ENCODE measurements around the gene RALGAPA1. TPM values are rescaled to one million over a fixed set of nuclear protein-coding genes. Genes with fewer than 3 reads are reported as not detected.

RALGAPA1 gene
- total and polyA plus RNA-seq, 2 donors (not counting 1 experiment from before 2014, with no cell fraction given), result 17.3 to 94.0 TPM

DNA sequence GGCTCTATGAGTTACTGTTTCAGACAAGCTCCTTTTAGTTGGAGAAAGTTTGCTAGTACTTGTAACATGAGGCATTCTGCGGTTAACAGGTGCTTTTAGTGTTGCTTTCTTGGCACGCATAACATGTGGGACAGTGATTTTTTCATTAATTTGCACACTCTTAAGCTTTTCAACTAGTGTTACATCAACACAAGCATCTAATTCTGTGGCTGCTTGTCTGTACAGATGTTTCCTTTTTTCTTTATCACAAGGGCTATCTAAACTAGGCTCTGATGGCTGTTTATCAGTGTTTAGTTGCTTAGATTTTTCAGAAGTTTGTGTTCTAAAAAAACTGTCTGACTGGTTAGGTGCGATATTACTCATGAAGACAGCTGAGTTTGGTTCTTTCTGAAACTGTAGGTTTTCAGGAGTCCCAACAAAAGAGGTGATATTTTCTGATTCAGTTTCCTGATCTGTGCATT lies 120.1 kb downstream of the RALGAPA1 start:
- Histone ChIP-seq H2AFZ (ENCODE audit: insufficient read depth, low read depth, low read length, poor library complexity, severe bottlenecking) (no peak overlapping the region), H3K4me1 (ENCODE audit: control insufficient read depth in 2 of 2, insufficient read depth in 2 of 2, low read length in 2 of 2) (no peaks in the 10 kb centered on the region), H4K20me1 (ENCODE audit: control insufficient read depth, insufficient read depth, low read length, poor library complexity, severe bottlenecking) (no peaks in the 10 kb centered on the region), H3K9me3 (ENCODE audit: control extremely low read depth in 1 of 3, control insufficient read depth in 2 of 3, insufficient read depth in 1 of 3, low read length in 2 of 3) (no peaks in the 10 kb centered on the region), H3K9ac (ENCODE audit: low read length) (no peak overlapping the region), H3K27ac (ENCODE audit: low read length in 2 of 2) (no peak overlapping the region), H3K4me2 (replicated peaks; ENCODE audit: low read depth, low read length, poor library complexity, severe bottlenecking) (no peak overlapping the region), H3K4me3 (ENCODE audit: control extremely low read depth in 1 of 5, extremely low read depth in 1 of 5, insufficient read depth in 1 of 5, low read depth in 2 of 5, low read length in 4 of 5) (no peak overlapping the region), H3K27me3 (replicated peaks in 1 of 4; ENCODE audit: control extremely low read depth in 1 of 4, control insufficient read depth in 3 of 4, insufficient read depth in 4 of 4, low read length in 3 of 4) (no peaks in the 10 kb centered on the region), H3K79me2 (ENCODE audit: control insufficient read depth, insufficient read depth, low read length) (no peaks in the 10 kb centered on the region), H3K36me3 (replicated peaks in 1 of 2; ENCODE audit: control extremely low read depth in 1 of 2, control insufficient read depth in 1 of 2, extremely low read depth in 1 of 2, insufficient read depth in 2 of 2, low read length in 1 of 2) (peaks cover 0 to 25% of the 10 kb centered on the region in 2 experiments)
- intact Hi-C loops (cut with micrococcal nuclease), result loop anchor here (5.0 to 10.0 kb wide), 3 partner anchors 116 to 694 kb away; partner anchors contain the start of gene RALGAPA1
- no peaks in the 10 kb centered on the region for H3K9me3 Mint-ChIP-seq (ENCODE audit: insufficient read depth)
- no peak for ATAC-seq (ENCODE audit: low read depth)
- peaks cover 6% of the 10 kb centered on the region for H3K4me1 Mint-ChIP-seq
- no peaks in the 10 kb centered on the region for H3K27me3 Mint-ChIP-seq
- TF ChIP-seq, protein P1, sequence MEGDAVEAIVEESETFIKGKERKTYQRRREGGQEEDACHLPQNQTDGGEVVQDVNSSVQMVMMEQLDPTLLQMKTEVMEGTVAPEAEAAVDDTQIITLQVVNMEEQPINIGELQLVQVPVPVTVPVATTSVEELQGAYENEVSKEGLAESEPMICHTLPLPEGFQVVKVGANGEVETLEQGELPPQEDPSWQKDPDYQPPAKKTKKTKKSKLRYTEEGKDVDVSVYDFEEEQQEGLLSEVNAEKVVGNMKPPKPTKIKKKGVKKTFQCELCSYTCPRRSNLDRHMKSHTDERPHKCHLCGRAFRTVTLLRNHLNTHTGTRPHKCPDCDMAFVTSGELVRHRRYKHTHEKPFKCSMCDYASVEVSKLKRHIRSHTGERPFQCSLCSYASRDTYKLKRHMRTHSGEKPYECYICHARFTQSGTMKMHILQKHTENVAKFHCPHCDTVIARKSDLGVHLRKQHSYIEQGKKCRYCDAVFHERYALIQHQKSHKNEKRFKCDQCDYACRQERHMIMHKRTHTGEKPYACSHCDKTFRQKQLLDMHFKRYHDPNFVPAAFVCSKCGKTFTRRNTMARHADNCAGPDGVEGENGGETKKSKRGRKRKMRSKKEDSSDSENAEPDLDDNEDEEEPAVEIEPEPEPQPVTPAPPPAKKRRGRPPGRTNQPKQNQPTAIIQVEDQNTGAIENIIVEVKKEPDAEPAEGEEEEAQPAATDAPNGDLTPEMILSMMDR (IDR thresholded peaks at IDR 0.05), result no peak
- TF ChIP-seq EZH2 (IDR thresholded peaks at IDR 0.05; ENCODE audit: borderline replicate concordance, insufficient read depth, low read depth, low read length, poor library complexity, severe bottlenecking), result no peak
- WGBS (ENCODE audit: insufficient coverage), result no CpG with 5 or more reads among the region's 3 CpGs
- DNase-seq, result no peak
- ChIA-PET POLR2A (no interaction called here), CTCF (interaction anchor here (0.8 to 1.8 kb wide), 6 partner anchors 11 to 548 kb away, joined by 3 to 13 read pairs (median 4); no protein-coding TSS in a partner anchor)
- H3K4me3 Mint-ChIP-seq, result no peak overlapping the region
- H3K27ac Mint-ChIP-seq, result no peak overlapping the region

DNA sequence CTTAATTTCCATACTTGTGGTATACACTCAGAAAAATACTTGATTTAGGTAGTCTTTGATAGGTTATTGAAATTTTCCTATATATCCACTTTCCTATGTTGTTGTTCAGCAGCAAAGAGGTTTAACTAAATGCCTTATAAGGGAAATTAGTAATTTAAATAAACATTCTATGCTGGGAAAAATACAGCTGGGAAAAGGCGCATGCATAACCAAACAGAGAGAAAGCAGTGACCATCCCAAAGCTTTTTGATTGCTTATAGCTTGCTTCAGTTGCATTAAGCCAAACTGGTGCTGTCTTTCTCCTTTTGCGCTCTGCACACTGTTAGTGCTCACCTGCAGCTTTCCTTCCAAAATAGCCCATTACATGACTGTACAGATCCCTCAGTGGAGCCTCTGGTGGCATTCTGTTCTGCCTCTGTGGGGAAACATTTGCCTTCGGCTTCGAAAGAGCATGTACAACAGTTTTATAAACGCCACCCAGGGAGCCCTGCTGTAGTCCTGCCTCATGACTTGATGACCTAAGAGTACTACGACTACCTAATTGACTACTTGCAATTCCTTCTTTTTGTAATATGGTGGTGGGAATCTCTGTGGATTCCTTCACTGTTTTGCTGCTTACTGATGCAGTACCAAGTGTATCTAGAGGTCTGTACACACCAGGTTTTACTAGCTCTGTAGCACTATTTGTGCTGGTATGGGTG lies 120.8 kb downstream of the RALGAPA1 start:
- no peaks in the 10 kb centered on the region for H4K20me1 ChIP-seq (ENCODE audit: control insufficient read depth, insufficient read depth, low read length, poor library complexity, severe bottlenecking)

More for the DNA sequence above, 120.8 kb downstream of the RALGAPA1 start:
- Histone ChIP-seq H3K9ac (ENCODE audit: low read length) (no peak overlapping the region), H3K4me1 (ENCODE audit: control insufficient read depth in 2 of 2, insufficient read depth in 2 of 2, low read length in 2 of 2) (no peaks in the 10 kb centered on the region), H3K79me2 (ENCODE audit: control insufficient read depth, insufficient read depth, low read length) (no peaks in the 10 kb centered on the region), H3K4me3 (ENCODE audit: control extremely low read depth in 1 of 5, extremely low read depth in 1 of 5, insufficient read depth in 1 of 5, low read depth in 2 of 5, low read length in 4 of 5) (no peak overlapping the region), H3K4me2 (replicated peaks; ENCODE audit: low read depth, low read length, poor library complexity, severe bottlenecking) (no peak overlapping the region), H2AFZ (ENCODE audit: insufficient read depth, low read depth, low read length, poor library complexity, severe bottlenecking) (no peak overlapping the region), H3K27me3 (replicated peaks in 1 of 4; ENCODE audit: control extremely low read depth in 1 of 4, control insufficient read depth in 3 of 4, insufficient read depth in 4 of 4, low read length in 3 of 4) (no peaks in the 10 kb centered on the region), H3K36me3 (replicated peaks in 1 of 2; ENCODE audit: control extremely low read depth in 1 of 2, control insufficient read depth in 1 of 2, extremely low read depth in 1 of 2, insufficient read depth in 2 of 2, low read length in 1 of 2) (peaks cover 0 to 26% of the 10 kb centered on the region in 2 experiments), H3K9me3 (ENCODE audit: control extremely low read depth in 1 of 3, control insufficient read depth in 2 of 3, insufficient read depth in 1 of 3, low read length in 2 of 3) (no peaks in the 10 kb centered on the region), H3K27ac (ENCODE audit: low read length in 2 of 2) (no peak overlapping the region)
- DNase-seq (no peak), ATAC-seq (ENCODE audit: low read depth) (no peak)
- H3K27me3 Mint-ChIP-seq, result no peaks in the 10 kb centered on the region
- intact Hi-C loops (cut with micrococcal nuclease), result loop anchor here (5.0 to 10.0 kb wide), 3 partner anchors 117 to 693 kb away; partner anchors contain the start of gene RALGAPA1
- ChIA-PET POLR2A (no interaction called here), CTCF (interaction anchor here (1.1 to 1.8 kb wide), 5 partner anchors 10 to 548 kb away, joined by 3 to 13 read pairs (median 5); no protein-coding TSS in a partner anchor)
- H3K4me3 Mint-ChIP-seq, result no peak overlapping the region
- no peaks in the 10 kb centered on the region for H3K9me3 Mint-ChIP-seq (ENCODE audit: insufficient read depth)
- no peak overlapping the region for H3K27ac Mint-ChIP-seq
- no peak for TF ChIP-seq EZH2 (IDR thresholded peaks at IDR 0.05; ENCODE audit: borderline replicate concordance, insufficient read depth, low read depth, low read length, poor library complexity, severe bottlenecking)
- TF ChIP-seq, protein P1 (IDR thresholded peaks at IDR 0.05), result no peak
- peaks cover 6% of the 10 kb centered on the region for H3K4me1 Mint-ChIP-seq
- WGBS (ENCODE audit: insufficient coverage), result 100% methylated on average over 6 of the region's 6 CpGs
